Measurements from ENCODE around the gene TUBE1.

DNA sequence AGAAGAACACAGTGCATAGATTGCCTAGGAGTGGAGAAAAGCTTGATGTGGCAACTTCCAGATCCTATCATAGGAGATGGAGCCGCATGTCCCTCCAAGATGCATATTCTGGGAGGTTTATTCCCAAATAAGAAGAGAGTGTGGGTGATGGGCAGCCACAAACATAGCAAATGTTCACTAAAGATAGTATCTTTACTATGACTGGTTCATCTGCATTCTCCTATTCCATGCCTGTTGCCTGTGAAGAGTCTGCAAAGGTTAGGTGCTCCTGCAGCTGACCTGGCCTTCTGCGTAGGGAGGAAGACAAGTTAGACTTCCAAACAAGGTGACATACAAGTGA, 47.9 kb downstream of the TUBE1 start:
- TF ChIP-seq, protein P1, sequence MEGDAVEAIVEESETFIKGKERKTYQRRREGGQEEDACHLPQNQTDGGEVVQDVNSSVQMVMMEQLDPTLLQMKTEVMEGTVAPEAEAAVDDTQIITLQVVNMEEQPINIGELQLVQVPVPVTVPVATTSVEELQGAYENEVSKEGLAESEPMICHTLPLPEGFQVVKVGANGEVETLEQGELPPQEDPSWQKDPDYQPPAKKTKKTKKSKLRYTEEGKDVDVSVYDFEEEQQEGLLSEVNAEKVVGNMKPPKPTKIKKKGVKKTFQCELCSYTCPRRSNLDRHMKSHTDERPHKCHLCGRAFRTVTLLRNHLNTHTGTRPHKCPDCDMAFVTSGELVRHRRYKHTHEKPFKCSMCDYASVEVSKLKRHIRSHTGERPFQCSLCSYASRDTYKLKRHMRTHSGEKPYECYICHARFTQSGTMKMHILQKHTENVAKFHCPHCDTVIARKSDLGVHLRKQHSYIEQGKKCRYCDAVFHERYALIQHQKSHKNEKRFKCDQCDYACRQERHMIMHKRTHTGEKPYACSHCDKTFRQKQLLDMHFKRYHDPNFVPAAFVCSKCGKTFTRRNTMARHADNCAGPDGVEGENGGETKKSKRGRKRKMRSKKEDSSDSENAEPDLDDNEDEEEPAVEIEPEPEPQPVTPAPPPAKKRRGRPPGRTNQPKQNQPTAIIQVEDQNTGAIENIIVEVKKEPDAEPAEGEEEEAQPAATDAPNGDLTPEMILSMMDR (IDR thresholded peaks at IDR 0.05), result no peak
- TF ChIP-seq CEBPB (IDR thresholded peaks at IDR 0.05), result no peak
- TF ChIP-seq, protein P2, sequence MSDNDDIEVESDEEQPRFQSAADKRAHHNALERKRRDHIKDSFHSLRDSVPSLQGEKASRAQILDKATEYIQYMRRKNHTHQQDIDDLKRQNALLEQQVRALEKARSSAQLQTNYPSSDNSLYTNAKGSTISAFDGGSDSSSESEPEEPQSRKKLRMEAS (IDR thresholded peaks at IDR 0.05), result no peak
- no peak for TF ChIP-seq ZSCAN20 (CRISPR knock-in tag; IDR thresholded peaks at IDR 0.05)
- TF ChIP-seq MYC (IDR thresholded peaks at IDR 0.05; ENCODE audit: borderline replicate concordance, low read length), result no peak
- no peak for TF ChIP-seq EP300 (IDR thresholded peaks at IDR 0.05)
- TF ChIP-seq, protein P3, sequence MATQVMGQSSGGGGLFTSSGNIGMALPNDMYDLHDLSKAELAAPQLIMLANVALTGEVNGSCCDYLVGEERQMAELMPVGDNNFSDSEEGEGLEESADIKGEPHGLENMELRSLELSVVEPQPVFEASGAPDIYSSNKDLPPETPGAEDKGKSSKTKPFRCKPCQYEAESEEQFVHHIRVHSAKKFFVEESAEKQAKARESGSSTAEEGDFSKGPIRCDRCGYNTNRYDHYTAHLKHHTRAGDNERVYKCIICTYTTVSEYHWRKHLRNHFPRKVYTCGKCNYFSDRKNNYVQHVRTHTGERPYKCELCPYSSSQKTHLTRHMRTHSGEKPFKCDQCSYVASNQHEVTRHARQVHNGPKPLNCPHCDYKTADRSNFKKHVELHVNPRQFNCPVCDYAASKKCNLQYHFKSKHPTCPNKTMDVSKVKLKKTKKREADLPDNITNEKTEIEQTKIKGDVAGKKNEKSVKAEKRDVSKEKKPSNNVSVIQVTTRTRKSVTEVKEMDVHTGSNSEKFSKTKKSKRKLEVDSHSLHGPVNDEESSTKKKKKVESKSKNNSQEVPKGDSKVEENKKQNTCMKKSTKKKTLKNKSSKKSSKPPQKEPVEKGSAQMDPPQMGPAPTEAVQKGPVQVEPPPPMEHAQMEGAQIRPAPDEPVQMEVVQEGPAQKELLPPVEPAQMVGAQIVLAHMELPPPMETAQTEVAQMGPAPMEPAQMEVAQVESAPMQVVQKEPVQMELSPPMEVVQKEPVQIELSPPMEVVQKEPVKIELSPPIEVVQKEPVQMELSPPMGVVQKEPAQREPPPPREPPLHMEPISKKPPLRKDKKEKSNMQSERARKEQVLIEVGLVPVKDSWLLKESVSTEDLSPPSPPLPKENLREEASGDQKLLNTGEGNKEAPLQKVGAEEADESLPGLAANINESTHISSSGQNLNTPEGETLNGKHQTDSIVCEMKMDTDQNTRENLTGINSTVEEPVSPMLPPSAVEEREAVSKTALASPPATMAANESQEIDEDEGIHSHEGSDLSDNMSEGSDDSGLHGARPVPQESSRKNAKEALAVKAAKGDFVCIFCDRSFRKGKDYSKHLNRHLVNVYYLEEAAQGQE (IDR thresholded peaks at IDR 0.05), result no peak
- TF ChIP-seq, protein P4, sequence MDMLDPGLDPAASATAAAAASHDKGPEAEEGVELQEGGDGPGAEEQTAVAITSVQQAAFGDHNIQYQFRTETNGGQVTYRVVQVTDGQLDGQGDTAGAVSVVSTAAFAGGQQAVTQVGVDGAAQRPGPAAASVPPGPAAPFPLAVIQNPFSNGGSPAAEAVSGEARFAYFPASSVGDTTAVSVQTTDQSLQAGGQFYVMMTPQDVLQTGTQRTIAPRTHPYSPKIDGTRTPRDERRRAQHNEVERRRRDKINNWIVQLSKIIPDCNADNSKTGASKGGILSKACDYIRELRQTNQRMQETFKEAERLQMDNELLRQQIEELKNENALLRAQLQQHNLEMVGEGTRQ (IDR thresholded peaks at IDR 0.05), result no peak
- no peak for TF ChIP-seq POLR2A (IDR thresholded peaks at IDR 0.05; ENCODE audit: low read length)
